ENCODE measurements around the gene GSE1.

Gene GSE1

GRCh38 chr16:85649411-85650134 lies 36.5 kb downstream of the GSE1 start:
- DNase-seq (ENCODE audit: low spot score) = no peak

GRCh38 chr16:85650135-85650843 lies 37.2 kb downstream of the GSE1 start:
- DNase-seq (ENCODE audit: low spot score) = no peak

- no peak for DNase-seq (ENCODE audit: low spot score)
Observed at GRCh38 chr16:85650844-85651628, 37.9 kb downstream of the GSE1 start.

GRCh38 chr16:85651629-85652430 lies 38.7 kb downstream of the GSE1 start:
- DNase-seq (ENCODE audit: low spot score) = no peak

GRCh38 chr16:85652431-85653221 lies 39.5 kb downstream of the GSE1 start:
- DNase-seq (ENCODE audit: low spot score) = no peak

- DNase-seq (ENCODE audit: low spot score) = no peak
Observed at GRCh38 chr16:85653290-85653891, 40.3 kb downstream of the GSE1 start.

GRCh38 chr16:85654251-85655095 lies 41.4 kb downstream of the GSE1 start:
- no peak for DNase-seq (ENCODE audit: low spot score)

- no peak for DNase-seq (ENCODE audit: low spot score)
Observed at GRCh38 chr16:85655216-85656129, 42.4 kb downstream of the GSE1 start.

- no peak for DNase-seq (ENCODE audit: low spot score)
Observed at GRCh38 chr16:85656351-85657266, 43.5 kb downstream of the GSE1 start.

GRCh38 chr16:85657267-85657650 lies 44.1 kb downstream of the GSE1 start:
- DNase-seq (ENCODE audit: low spot score) = no peak

GRCh38 chr16:85657996-85658395 lies 44.9 kb downstream of the GSE1 start:
- no peak for DNase-seq (ENCODE audit: low spot score)

- DNase-seq (ENCODE audit: low spot score) = no peak
Observed at GRCh38 chr16:85658504-85659326, 45.6 kb downstream of the GSE1 start.

- no peak for DNase-seq (ENCODE audit: low spot score)
Observed at GRCh38 chr16:85659336-85659735, 46.2 kb downstream of the GSE1 start.

GRCh38 chr16:85659805-85660511 lies 46.8 kb downstream of the GSE1 start:
- peak; percentile 96 for DNase-seq (ENCODE audit: low spot score)

GRCh38 chr16:85660843-85661739 lies 48.0 kb downstream of the GSE1 start:
- DNase-seq (ENCODE audit: low spot score) = no peak
